HepG2 (cell line): ENCODE data around the gene TRPM5. TPM values are rescaled to one million over a fixed set of nuclear protein-coding genes. Genes with fewer than 3 reads are reported as not detected.

Experiments
- ADNP ChIP-seq: sonication (generic); formaldehyde crosslinking; IDR thresholded peaks from 2 replicates; pipeline ENCODE4 v1.4.0; 2020; ENCODE audit warnings: missing genetic modification reagents
- CEBPB ChIP-seq: IDR thresholded peaks from 2 replicates; pipeline ENCODE4 v1.6.1; 2011; ENCODE audit warnings: low read depth, low read length, improper control_type of control experiment, borderline replicate concordance
- FOXK1 ChIP-seq: sonication (generic); formaldehyde crosslinking; IDR thresholded peaks from 2 replicates; pipeline ENCODE4 v1.4.0; 2020; ENCODE audit warnings: low read depth, missing genetic modification reagents, borderline replicate concordance
- HIC2 ChIP-seq: sonication (generic); formaldehyde crosslinking; IDR thresholded peaks from 2 replicates; pipeline ENCODE4 v1.9.0; 2022; ENCODE audit warnings: low read depth, missing genetic modification reagents
- HMGA1 ChIP-seq: sonication (generic); formaldehyde crosslinking; conservative IDR thresholded peaks from 2 replicates; pipeline ENCODE4 v1.4.0; 2020; ENCODE audit warnings: missing genetic modification reagents
- HNF4A ChIP-seq: sonication (generic); formaldehyde crosslinking; IDR thresholded peaks from 2 replicates; pipeline ENCODE4 v1.4.0; 2020; ENCODE audit warnings: missing genetic modification reagents
- HOXA7 ChIP-seq: sonication (generic); formaldehyde crosslinking; IDR thresholded peaks from 2 replicates; pipeline ENCODE4 v1.8.1; 2022; ENCODE audit warnings: mild to moderate bottlenecking, missing genetic modification reagents, moderate library complexity
- KAT7 ChIP-seq: IDR thresholded peaks from 2 replicates; pipeline ENCODE4 v1.6.1; 2018; ENCODE audit warnings: borderline replicate concordance, missing compliant biosample characterization
- KDM5A ChIP-seq: fragments of 200-600 bp; sonication (generic); IDR thresholded peaks from 2 replicates; pipeline ENCODE4 v1.7.0; 2018; ENCODE audit warnings: antibody characterized with exemption, mild to moderate bottlenecking, low read length, borderline replicate concordance
- MTF1 ChIP-seq: sonication (generic); formaldehyde crosslinking; IDR thresholded peaks from 2 replicates; pipeline ENCODE4 v1.5.0; 2020; ENCODE audit warnings: missing genetic modification reagents
- NR2F6 ChIP-seq, 2 experiments: IDR thresholded peaks; 2 replicates each; pipeline ENCODE4 v1.6.1; 2016; ENCODE audit warnings: antibody characterized with exemption in 1 of 2, mild to moderate bottlenecking in 1 of 2
- POLR2AphosphoS2 ChIP-seq: IDR thresholded peaks from 2 replicates; pipeline ENCODE4 v1.6.1; 2011; ENCODE audit warnings: low read depth, low read length, improper control_type of control experiment
- RARA ChIP-seq: IDR thresholded peaks from 2 replicates; pipeline ENCODE4 v1.6.1; 2016; ENCODE audit warnings: missing genetic modification reagents, missing compliant biosample characterization
- RELA ChIP-seq: sonication (generic); formaldehyde crosslinking; IDR thresholded peaks from 2 replicates; pipeline ENCODE4 v1.4.0; 2020; ENCODE audit warnings: missing genetic modification reagents
- SKI ChIP-seq: fragments of 450-650 bp; IDR thresholded peaks from one replicate; pipeline ENCODE4 v1.6.1; 2018; ENCODE audit warnings: mild to moderate bottlenecking; ENCODE audit not compliant: partially characterized antibody
- SRSF1 ChIP-seq: fragments of 200-400 bp; formaldehyde crosslinking; optimal IDR thresholded peaks from 2 replicates; pipeline ENCODE3; 2017; ENCODE audit warnings: mild to moderate bottlenecking, low read depth, low read length, moderate library complexity
- ZFP36L1 ChIP-seq: sonication (generic); formaldehyde crosslinking; IDR thresholded peaks from 2 replicates; pipeline ENCODE4 v1.8.0; 2022; ENCODE audit warnings: mild to moderate bottlenecking, missing genetic modification reagents, moderate library complexity
- ZNF318 ChIP-seq: sonication (generic); formaldehyde crosslinking; IDR thresholded peaks from 2 replicates; pipeline ENCODE4 v1.4.0; 2020; ENCODE audit warnings: mild to moderate bottlenecking, missing genetic modification reagents
- ZNF569 ChIP-seq: sonication (generic); formaldehyde crosslinking; IDR thresholded peaks from 2 replicates; pipeline ENCODE4 v1.5.0; 2020; ENCODE audit warnings: mild to moderate bottlenecking, missing genetic modification reagents, moderate library complexity, borderline replicate concordance
- ZNF629 ChIP-seq: sonication (generic); formaldehyde crosslinking; conservative IDR thresholded peaks from 2 replicates; pipeline ENCODE4 v1.5.0; 2020; ENCODE audit warnings: missing genetic modification reagents
- ZNF672 ChIP-seq: sonication (generic); formaldehyde crosslinking; IDR thresholded peaks from 2 replicates; pipeline ENCODE4 v1.8.1; 2022; ENCODE audit warnings: missing genetic modification reagents
- ZNF780A ChIP-seq: sonication (generic); formaldehyde crosslinking; IDR thresholded peaks from 2 replicates; pipeline ENCODE4 v1.8.0; 2022; ENCODE audit warnings: mild to moderate bottlenecking, missing genetic modification reagents, moderate library complexity
- ZNF879 ChIP-seq: sonication (generic); formaldehyde crosslinking; IDR thresholded peaks from 2 replicates; pipeline ENCODE4 v1.8.1; 2023; ENCODE audit warnings: missing genetic modification reagents
- polyA plus RNA-seq, 8 experiments: library from polyadenylated mRNA; depleted of rRNA in 3 of 8; stranded (reverse) in 7 of 8; unstranded in 1 of 8; fragments of >200 nt; fragmentation: Illumina TruSeq in 4 of 8; extraction: Trizol in 4 of 8; gene quantifications; 2 replicates each; pipeline versions ENCODE4 v1.2.1 to v1.2.3, GENCODE V29; 2011 to 2016; ENCODE audit warnings: low read depth in 4 of 8, missing spikeins in 1 of 8, mixed read lengths in 1 of 8; ENCODE audit not compliant: insufficient read depth in 1 of 8
- total RNA-seq, 5 experiments: library from RNA; depleted of rRNA; stranded (reverse); fragments of >200 nt; fragmentation: Illumina TruSeq; extraction: Trizol; gene quantifications; 2 replicates each; pipeline ENCODE4 v1.2.3, GENCODE V29; 2016; ENCODE audit warnings: low read depth in 1 of 5

Gene TRPM5
- total and polyA plus RNA-seq, 2 of the 13 experiments (the other 11 are each of a cell fraction or from before 2014, with no cell fraction given), result 0.12 TPM; not detected in 1

GRCh38 chr11:2400762-2401435 is 43.4 kb downstream of the TRPM5 start (continued):
- TF ChIP-seq HIC2 (no peak), POLR2AphosphoS2 (no peak), ZNF629 (no peak), HMGA1 (no peak), KAT7 (CRISPR knock-in tag) (no peak), MTF1 (CRISPR knock-in tag) (no peak; the same call in 1 of the 2 replicates), ZNF318 (no peak), ZNF879 (no peak), CEBPB (no peak), ZNF569 (no peak), RELA (CRISPR knock-in tag) (no peak), HNF4A (CRISPR knock-in tag) (no peak), ADNP (CRISPR knock-in tag) (no peak), ZFP36L1 (CRISPR knock-in tag) (no peak), HOXA7 (CRISPR knock-in tag) (no peak), KDM5A (peak; percentile 79), ZNF780A (CRISPR knock-in tag) (no peak), RARA (CRISPR knock-in tag) (no peak), NR2F6 (IDR thresholded peaks at IDR 0.05) (no peak), NR2F6 (CRISPR knock-in tag; IDR thresholded peaks at IDR 0.05) (no peak), SRSF1 (no peak), ZNF672 (CRISPR knock-in tag) (no peak), SKI (no peak), FOXK1 (CRISPR knock-in tag) (no peak)
